HepG2 (cell line): ENCODE data around the gene ZNF541. TPM values are rescaled to one million over a fixed set of nuclear protein-coding genes. Genes with fewer than 3 reads are reported as not detected.
A peak's percentile ranks its signal among the peaks of the same experiment; 100 is the strongest.

Experiments used
- ATAC-seq: fragments of 200-7000 bp; cut with Tn5 transposase; 3 replicates; pipeline ENCODE4 v1.9.1; 2020; ENCODE audit warnings: mild to moderate bottlenecking, moderate library complexity
- BruUV-seq: library from RNA; stranded (reverse); fragments of 400-500 nt; replicated peaks from 2 replicates; lab custom pipeline; 2021; lab: Mats Ljungman, UMichigan
- CTCF ChIA-PET: fragments of 300-600 bp; formaldehyde crosslinking; extraction: SDS; loops from one replicate; lab custom pipeline; 2021; ENCODE audit warnings: low total read pairs, inconsistent platforms, low intra/inter-chr PET ratio; lab: Yijun Ruan, JAX
- POLR2A ChIA-PET: fragments of 350-600 bp; sonication (Branson Sonifier 250); formaldehyde crosslinking; loops from one replicate; lab custom pipeline; 2020; ENCODE audit warnings: antibody characterized with exemption, inconsistent platforms; lab: Yijun Ruan, JAX
- DNase-seq: peaks from one replicate; pipeline ENCODE4 v3.0.0-alpha.2; 2015; ENCODE audit warnings: low spot score
- FAIRE-seq: peaks from 3 replicates; lab custom pipeline; 2011; peaks lifted over from hg19 to GRCh38; lab: Jason Lieb, UNC
- H2AFZ ChIP-seq: one replicate; pipeline ENCODE4 v1.6.1; 2011; ENCODE audit warnings: low read length, inconsistent platforms
- H3K27ac ChIP-seq: fragments of 300-600 bp; 3 replicates; pipeline ENCODE4 v1.8.0; 2011; ENCODE audit warnings: mixed run types, mild to moderate bottlenecking, mixed read lengths, low read length, inconsistent platforms; ENCODE audit not compliant: insufficient read depth; ENCODE audit errors: extremely low read length
- H3K27me3 ChIP-seq, 2 experiments: fragments of 200-600 bp in 1 of 2; 2 replicates in 1 of 2; 3 replicates in 1 of 2; pipeline versions ENCODE4 v1.6.0 to v1.8.0; 2011; ENCODE audit warnings: low read length in 2 of 2, mild to moderate bottlenecking in 2 of 2, moderate library complexity in 2 of 2, inconsistent platforms in 1 of 2; ENCODE audit not compliant: insufficient read depth in 2 of 2, control insufficient read depth in 1 of 2
- H3K36me3 ChIP-seq, 2 experiments: fragments of 200-600 bp in 1 of 2; replicated peaks in 1 of 2; 2 replicates in 1 of 2; 3 replicates in 1 of 2; pipeline versions ENCODE4 v1.5.1 to v1.8.0; 2011; ENCODE audit warnings: low read length in 2 of 2, inconsistent platforms in 1 of 2; ENCODE audit not compliant: insufficient read depth in 2 of 2, control insufficient read depth in 1 of 2
- H3K4me1 ChIP-seq: 2 replicates; pipeline ENCODE4 v1.5.1; 2012; ENCODE audit warnings: low read length, inconsistent platforms; ENCODE audit not compliant: insufficient read depth
- H3K4me2 ChIP-seq: 2 replicates; pipeline ENCODE4 v1.6.0; 2011; ENCODE audit warnings: low read depth, low read length, inconsistent platforms
- H3K4me3 ChIP-seq, 3 experiments: fragments of 200-600 bp in 1 of 3; sonication (generic), shearing (Covaris generic) in 1 of 3; replicated peaks in 1 of 3; 2 replicates each; pipeline ENCODE4 v1.5.1; 2011 to 2016; ENCODE audit warnings: low read length in 3 of 3, inconsistent platforms in 2 of 3, low read depth in 2 of 3, mild to moderate bottlenecking in 2 of 3, control low read depth in 1 of 3, mixed read lengths in 1 of 3; ENCODE audit not compliant: insufficient read depth in 1 of 3
- H3K79me2 ChIP-seq: one replicate; pipeline ENCODE4 v1.6.1; 2011; ENCODE audit warnings: low read length, inconsistent platforms; ENCODE audit not compliant: insufficient read depth
- H3K9ac ChIP-seq: 2 replicates; pipeline ENCODE4 v1.6.0; 2011; ENCODE audit warnings: mild to moderate bottlenecking, low read depth, low read length, inconsistent platforms; ENCODE audit not compliant: insufficient read depth
- H3K9me3 ChIP-seq: 2 replicates; pipeline ENCODE4 v1.5.1; 2012; ENCODE audit warnings: mild to moderate bottlenecking, low read length
- H4K20me1 ChIP-seq: 2 replicates; pipeline ENCODE4 v1.6.0; 2011; ENCODE audit warnings: inconsistent platforms, mild to moderate bottlenecking, low read length, moderate library complexity; ENCODE audit not compliant: insufficient read depth
- FOXP1 ChIP-seq, 2 experiments: fragments of 450-650 bp in 1 of 2; IDR thresholded peaks; 2 replicates each; pipeline ENCODE4 v1.6.1; 2017 to 2018; ENCODE audit warnings: antibody characterized with exemption in 1 of 2
- FOXP4 ChIP-seq: sonication (generic); formaldehyde crosslinking; IDR thresholded peaks from 2 replicates; pipeline ENCODE4 v1.4.0; 2020; ENCODE audit warnings: missing genetic modification reagents
- HHEX ChIP-seq: IDR thresholded peaks from 2 replicates; pipeline ENCODE4 v1.6.1; 2016; ENCODE audit warnings: control low read depth
- HOXA9 ChIP-seq: sonication (generic); formaldehyde crosslinking; IDR thresholded peaks from 2 replicates; pipeline ENCODE4 v1.8.1; 2022; ENCODE audit warnings: missing genetic modification reagents, mild to moderate bottlenecking, moderate library complexity, borderline replicate concordance
- NR2F6 ChIP-seq, 2 experiments: IDR thresholded peaks; 2 replicates each; pipeline ENCODE4 v1.6.1; 2016; ENCODE audit warnings: antibody characterized with exemption in 1 of 2, mild to moderate bottlenecking in 1 of 2
- PHF20 ChIP-seq: sonication (generic); formaldehyde crosslinking; IDR thresholded peaks from 2 replicates; pipeline ENCODE4 v1.5.0; 2020; ENCODE audit warnings: mild to moderate bottlenecking, missing genetic modification reagents
- RARG ChIP-seq: sonication (generic); formaldehyde crosslinking; IDR thresholded peaks from 2 replicates; pipeline ENCODE4 v1.4.0; 2020; ENCODE audit warnings: low read depth, mild to moderate bottlenecking, missing genetic modification reagents
- RCOR2 ChIP-seq: IDR thresholded peaks from 2 replicates; pipeline ENCODE4 v1.6.1; 2016; ENCODE audit warnings: missing biosample characterization, missing genetic modification reagents
- REL ChIP-seq: sonication (generic); formaldehyde crosslinking; conservative IDR thresholded peaks from 2 replicates; pipeline ENCODE4 v1.8.0; 2022; ENCODE audit warnings: mild to moderate bottlenecking, missing genetic modification reagents, moderate library complexity
- RELA ChIP-seq: sonication (generic); formaldehyde crosslinking; IDR thresholded peaks from 2 replicates; pipeline ENCODE4 v1.4.0; 2020; ENCODE audit warnings: missing genetic modification reagents
- SIX4 ChIP-seq: sonication (generic); formaldehyde crosslinking; IDR thresholded peaks from 2 replicates; pipeline ENCODE4 v1.4.0; 2020; ENCODE audit warnings: missing genetic modification reagents
- SNAPC5 ChIP-seq: sonication (generic); formaldehyde crosslinking; IDR thresholded peaks from 2 replicates; pipeline ENCODE4 v1.8.1; 2023; ENCODE audit warnings: mild to moderate bottlenecking, missing genetic modification reagents, borderline replicate concordance
- TEAD3 ChIP-seq: optimal IDR thresholded peaks from 2 replicates; pipeline ENCODE3; 2016; ENCODE audit warnings: borderline replicate concordance
- TMF1 ChIP-seq: sonication (generic); formaldehyde crosslinking; IDR thresholded peaks from 2 replicates; pipeline ENCODE4 v1.8.1; 2022; ENCODE audit warnings: low read depth, missing genetic modification reagents
- ZKSCAN5 ChIP-seq: sonication (generic); formaldehyde crosslinking; IDR thresholded peaks from 2 replicates; pipeline ENCODE4 v1.5.1; 2020; ENCODE audit warnings: mild to moderate bottlenecking, missing genetic modification reagents
- ZMAT3 ChIP-seq: sonication (generic); formaldehyde crosslinking; conservative IDR thresholded peaks from 2 replicates; pipeline ENCODE4 v1.7.0; 2021; ENCODE audit warnings: missing genetic modification reagents
- ZNF282 ChIP-seq: fragments of 450-650 bp; IDR thresholded peaks from 2 replicates; pipeline ENCODE4 v1.6.1; 2018; ENCODE audit not compliant: partially characterized antibody
- ZNF431 ChIP-seq: sonication (generic); formaldehyde crosslinking; IDR thresholded peaks from 2 replicates; pipeline ENCODE4 v1.9.0; 2022; ENCODE audit warnings: missing genetic modification reagents, low read depth, mild to moderate bottlenecking, borderline replicate concordance
- ZNF530 ChIP-seq: sonication (generic); formaldehyde crosslinking; IDR thresholded peaks from 2 replicates; pipeline ENCODE4 v1.5.0; 2020; ENCODE audit warnings: low read depth, mild to moderate bottlenecking, missing genetic modification reagents
- ZNF598 ChIP-seq: sonication (generic); formaldehyde crosslinking; IDR thresholded peaks from 2 replicates; pipeline ENCODE4 v1.5.1; 2020; ENCODE audit warnings: mild to moderate bottlenecking, missing genetic modification reagents, borderline replicate concordance
- ZNF652 ChIP-seq: IDR thresholded peaks from 2 replicates; pipeline ENCODE4 v1.6.1; 2016; ENCODE audit warnings: low read depth, borderline replicate concordance
- ZNF670 ChIP-seq: sonication (generic); formaldehyde crosslinking; IDR thresholded peaks from 2 replicates; pipeline ENCODE4 v1.8.0; 2022; ENCODE audit warnings: mild to moderate bottlenecking, missing genetic modification reagents, borderline replicate concordance
- ZNF703 ChIP-seq: sonication (generic); formaldehyde crosslinking; IDR thresholded peaks from 2 replicates; pipeline ENCODE4 v1.5.1; 2020; ENCODE audit warnings: missing genetic modification reagents, mild to moderate bottlenecking, moderate library complexity, borderline replicate concordance
- WGBS: methylation state at CpG from one replicate; pipeline ENCODE4 v1.1.6; 2017; ENCODE audit warnings: low lambda C conversion rate; 5-methylcytosine and 5-hydroxymethylcytosine counted together
- in situ Hi-C: cut with HindIII; loops from 2 replicates; pipeline ENCODE4 v1.10.0; 2017; ENCODE audit warnings: low pct_unique_long_range_greater_than_20kb; ENCODE audit not compliant: extremely low pct_ligation_motif_present
- intact Hi-C: fragments of 100-400 bp; cut with micrococcal nuclease; formaldehyde crosslinking; loops from one replicate; pipeline ENCODE4 v1.10.0; 2022; ENCODE audit not compliant: unreplicated experiment
- polyA plus RNA-seq, 8 experiments: library from polyadenylated mRNA; depleted of rRNA in 3 of 8; stranded (reverse) in 7 of 8; unstranded in 1 of 8; fragments of >200 nt; fragmentation: Illumina TruSeq in 4 of 8; extraction: Trizol in 4 of 8; gene quantifications; 2 replicates each; pipeline versions ENCODE4 v1.2.1 to v1.2.3, GENCODE V29; 2011 to 2016; ENCODE audit warnings: low read depth in 4 of 8, missing spikeins in 1 of 8, mixed read lengths in 1 of 8; ENCODE audit not compliant: insufficient read depth in 1 of 8
- total RNA-seq, 5 experiments: library from RNA; depleted of rRNA; stranded (reverse); fragments of >200 nt; fragmentation: Illumina TruSeq; extraction: Trizol; gene quantifications; 2 replicates each; pipeline ENCODE4 v1.2.3, GENCODE V29; 2016; ENCODE audit warnings: low read depth in 1 of 5

ZNF541 gene
- total and polyA plus RNA-seq, 2 of the 13 experiments (the other 11 are each of a cell fraction or from before 2014, with no cell fraction given), result 0.03 to 0.04 TPM

GRCh38 chr19:47564081-47564480 lies 8.9 kb downstream of the ZNF541 start:
- intact Hi-C loops, result no loop called here
- Histone ChIP-seq H3K27ac (no peak overlapping the region), H3K9ac (no peak overlapping the region), H3K4me3 (no peak overlapping the region), H4K20me1 (no peaks in the 10 kb centered on the region), H3K36me3 (no peaks in the 10 kb centered on the region), H3K4me2 (peak overlapping the region; percentile 15), H3K4me1 (peaks cover 32% of the 10 kb centered on the region), H3K9me3 (no peaks in the 10 kb centered on the region), H3K27me3 (no peaks in the 10 kb centered on the region), H2AFZ (no peak overlapping the region), H3K79me2 (no peaks in the 10 kb centered on the region)
- peak; percentile 29 for DNase-seq
- BruUV-seq, result no TSS peak
- in situ Hi-C loops, result no loop called here
- ATAC-seq, result peak; percentile 66
- WGBS, result 18% methylated on average over 3 of the region's 3 CpGs
- ChIA-PET POLR2A (no interaction called here), CTCF (no interaction called here)
- FAIRE-seq, result peak; percentile 80
- TF ChIP-seq RARG (CRISPR knock-in tag) (no peak), RELA (CRISPR knock-in tag) (no peak), ZMAT3 (CRISPR knock-in tag) (no peak), ZKSCAN5 (no peak), SIX4 (CRISPR knock-in tag) (peak; percentile 86; the same call in 1 of the 2 replicates), TMF1 (no peak), REL (CRISPR knock-in tag) (no peak), HHEX (CRISPR knock-in tag) (peak; percentile 43; the same call in 1 of the 2 replicates), HOXA9 (CRISPR knock-in tag) (no peak), ZNF670 (CRISPR knock-in tag) (no peak), SNAPC5 (CRISPR knock-in tag) (no peak), ZNF652 (CRISPR knock-in tag) (no peak), PHF20 (no peak), FOXP4 (CRISPR knock-in tag) (peak; percentile 38), ZNF282 (no peak), ZNF530 (CRISPR knock-in tag) (no peak), ZNF703 (no peak), RCOR2 (0 out of 2 replicates have a peak, but pooled peaks have one; percentile 27), ZNF598 (no peak), FOXP1 (IDR thresholded peaks at IDR 0.05) (no peak), FOXP1 (CRISPR knock-in tag; IDR thresholded peaks at IDR 0.05) (0 out of 2 replicates have a peak, but pooled peaks have one; percentile 42), NR2F6 (IDR thresholded peaks at IDR 0.05) (no peak), NR2F6 (CRISPR knock-in tag; IDR thresholded peaks at IDR 0.05) (0 out of 2 replicates have a peak, but pooled peaks have one; percentile 35), TEAD3 (CRISPR knock-in tag) (peak; percentile 8), ZNF431 (CRISPR knock-in tag) (no peak)
